Measurements from ENCODE around the gene KDM4B.

Gene KDM4B

DNA sequence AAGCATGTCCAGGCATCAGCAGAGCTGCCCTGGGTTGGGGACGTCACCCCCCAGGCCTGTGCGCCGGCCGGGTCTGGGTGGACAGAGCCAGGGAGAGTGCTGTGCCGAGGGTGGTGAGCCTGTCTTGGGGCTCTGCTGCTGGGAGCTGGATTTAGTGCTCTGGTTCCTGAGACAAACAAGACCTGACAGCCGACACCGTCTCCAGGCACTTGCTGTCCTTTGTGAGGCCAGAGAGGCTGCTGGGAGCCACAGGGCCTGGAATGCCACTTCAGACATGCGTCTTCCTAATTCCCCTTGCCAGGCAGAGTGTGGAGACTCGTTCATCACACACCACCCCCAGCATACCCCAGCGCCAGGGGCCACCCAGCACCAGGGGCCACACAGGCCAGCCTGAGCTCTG is 165.8 kb downstream of the KDM4B start:
- DNase-seq (ENCODE audit: low read depth): no peak
- no peak overlapping the region for H3K4me3 ChIP-seq (ENCODE audit: control insufficient read depth, low read depth, low read length)
- TF ChIP-seq, protein P1, sequence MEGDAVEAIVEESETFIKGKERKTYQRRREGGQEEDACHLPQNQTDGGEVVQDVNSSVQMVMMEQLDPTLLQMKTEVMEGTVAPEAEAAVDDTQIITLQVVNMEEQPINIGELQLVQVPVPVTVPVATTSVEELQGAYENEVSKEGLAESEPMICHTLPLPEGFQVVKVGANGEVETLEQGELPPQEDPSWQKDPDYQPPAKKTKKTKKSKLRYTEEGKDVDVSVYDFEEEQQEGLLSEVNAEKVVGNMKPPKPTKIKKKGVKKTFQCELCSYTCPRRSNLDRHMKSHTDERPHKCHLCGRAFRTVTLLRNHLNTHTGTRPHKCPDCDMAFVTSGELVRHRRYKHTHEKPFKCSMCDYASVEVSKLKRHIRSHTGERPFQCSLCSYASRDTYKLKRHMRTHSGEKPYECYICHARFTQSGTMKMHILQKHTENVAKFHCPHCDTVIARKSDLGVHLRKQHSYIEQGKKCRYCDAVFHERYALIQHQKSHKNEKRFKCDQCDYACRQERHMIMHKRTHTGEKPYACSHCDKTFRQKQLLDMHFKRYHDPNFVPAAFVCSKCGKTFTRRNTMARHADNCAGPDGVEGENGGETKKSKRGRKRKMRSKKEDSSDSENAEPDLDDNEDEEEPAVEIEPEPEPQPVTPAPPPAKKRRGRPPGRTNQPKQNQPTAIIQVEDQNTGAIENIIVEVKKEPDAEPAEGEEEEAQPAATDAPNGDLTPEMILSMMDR (IDR thresholded peaks at IDR 0.05; ENCODE audit: control insufficient read depth, insufficient read depth, low read depth, low read length, missing control alignments): no peak

DNA sequence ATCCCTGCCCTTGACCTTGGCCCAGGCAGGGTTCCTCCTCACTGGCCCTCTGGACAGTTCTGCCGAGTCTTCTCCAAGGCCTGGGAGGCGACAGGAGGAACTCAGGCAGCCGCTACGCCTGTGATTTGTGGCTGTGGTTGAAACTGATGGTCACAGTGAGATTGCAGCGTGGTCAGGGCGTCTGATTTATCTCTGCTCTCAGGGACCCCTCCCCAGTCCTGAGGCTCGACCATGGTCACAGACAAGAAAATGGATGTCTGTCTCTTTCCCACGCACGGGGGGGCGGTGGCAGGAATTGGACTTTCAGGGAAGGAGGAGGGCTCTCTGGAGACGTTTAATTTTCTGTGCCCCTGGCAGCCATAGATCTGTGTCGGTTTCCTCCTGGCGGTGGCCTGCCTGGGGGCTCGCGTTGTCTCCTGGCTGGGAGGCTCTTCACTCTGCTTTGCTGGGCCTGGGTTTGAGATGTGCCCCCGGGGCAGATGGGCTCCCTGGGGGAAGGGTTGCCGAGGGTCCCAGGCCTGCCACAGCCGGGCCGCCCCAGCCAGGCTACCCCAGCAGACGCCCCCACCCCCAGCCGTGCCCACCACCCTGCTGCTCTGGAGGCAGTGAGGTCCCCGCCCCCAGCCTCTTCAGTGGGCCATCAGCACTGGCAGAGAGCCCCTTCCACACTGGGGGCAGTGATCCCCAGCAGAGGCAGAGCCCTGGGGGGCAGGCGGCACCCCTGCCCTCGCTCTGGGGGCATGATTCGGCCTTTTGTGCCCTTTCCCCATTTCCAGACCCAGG is 167.4 kb downstream of the KDM4B start:
- DNase-seq (ENCODE audit: low read depth): no peak
- TF ChIP-seq, protein P1 (IDR thresholded peaks at IDR 0.05; ENCODE audit: control insufficient read depth, insufficient read depth, low read depth, low read length, missing control alignments): no peak

DNA sequence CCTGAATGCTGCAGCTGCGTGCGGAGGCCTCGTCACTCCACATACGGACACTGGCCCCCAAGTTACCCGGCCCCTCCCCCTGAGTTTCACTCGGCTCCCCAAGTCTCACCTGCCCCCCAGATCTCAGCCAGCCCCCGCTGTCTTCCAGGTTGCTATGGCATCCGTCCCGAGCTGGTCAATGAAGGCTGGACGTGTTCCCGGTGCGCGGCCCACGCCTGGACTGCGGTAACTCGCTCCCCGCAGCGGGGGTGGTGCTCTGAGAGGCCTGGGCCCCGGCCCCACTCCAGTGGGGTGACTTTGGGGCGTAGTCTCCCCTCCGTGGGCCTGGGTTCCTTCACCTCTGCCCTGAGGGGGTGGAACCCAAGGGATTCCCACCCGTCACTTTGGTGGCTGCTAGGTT is 168.2 kb downstream of the KDM4B start:
- H3K4me3 ChIP-seq (ENCODE audit: control insufficient read depth, low read depth, low read length): no peak overlapping the region
- TF ChIP-seq, protein P1 (IDR thresholded peaks at IDR 0.05; ENCODE audit: control insufficient read depth, insufficient read depth, low read depth, low read length, missing control alignments): no peak
- DNase-seq (ENCODE audit: low read depth): no peak

More for the DNA sequence above, 167.4 kb downstream of the KDM4B start:
- no peak overlapping the region for H3K4me3 ChIP-seq (ENCODE audit: control insufficient read depth, low read depth, low read length)

GRCh38 chr19:5137571-5138124 is 168.7 kb downstream of the KDM4B start:
- TF ChIP-seq, protein P1 (IDR thresholded peaks at IDR 0.05; ENCODE audit: control insufficient read depth, insufficient read depth, low read depth, low read length, missing control alignments): no peak
- DNase-seq (ENCODE audit: low read depth): no peak
- no peak overlapping the region for H3K4me3 ChIP-seq (ENCODE audit: control insufficient read depth, low read depth, low read length)

DNA sequence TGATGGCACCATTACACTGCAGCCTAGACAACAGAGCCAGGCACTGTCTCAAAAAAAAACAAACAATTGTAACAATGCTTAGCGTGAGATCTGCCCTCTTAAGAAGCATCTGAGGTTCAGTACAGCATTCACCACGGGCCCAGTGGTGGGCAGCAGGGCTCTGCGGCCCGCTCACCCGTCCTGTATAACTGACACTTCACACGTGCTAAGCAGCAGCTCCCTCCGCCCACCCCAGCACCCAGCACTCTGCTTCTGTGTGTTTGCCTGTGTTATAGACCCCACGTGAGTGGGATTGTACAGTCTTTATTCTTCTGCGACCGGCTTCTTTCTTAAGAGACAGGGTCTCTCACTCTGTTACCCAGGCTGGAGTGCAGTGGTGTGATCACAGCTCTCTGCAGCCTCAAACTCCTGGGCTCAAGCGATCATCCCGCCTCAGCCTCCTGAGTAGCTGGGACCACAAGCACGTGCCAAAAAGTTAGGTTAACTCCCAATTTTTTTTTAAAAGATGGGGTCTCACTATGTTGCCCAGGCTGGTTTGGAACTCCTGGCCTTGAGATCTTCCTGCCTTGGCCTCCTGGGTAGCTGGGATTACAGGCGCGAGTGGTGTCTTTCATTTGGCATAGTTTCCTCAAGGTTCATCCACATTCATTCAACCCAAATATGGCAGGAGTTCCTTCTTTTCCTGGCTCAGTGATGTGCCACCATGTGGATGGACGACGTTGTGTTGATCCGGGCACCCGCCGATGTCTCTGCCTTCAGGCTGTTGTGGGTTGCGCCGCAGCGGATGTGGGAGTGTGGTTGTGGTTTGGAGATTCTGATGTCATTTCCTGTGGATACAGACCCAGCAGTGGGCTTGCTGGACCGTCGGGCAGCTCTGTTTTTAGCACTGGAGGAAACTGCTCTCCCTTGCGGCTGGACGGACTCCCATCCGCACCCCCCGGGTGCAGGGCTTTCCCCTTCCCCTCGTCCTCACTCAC is 170.0 kb downstream of the KDM4B start:
- H3K4me3 ChIP-seq (ENCODE audit: control insufficient read depth, low read depth, low read length): no peak overlapping the region
- DNase-seq (ENCODE audit: low read depth): peak; percentile 38

More for the DNA sequence above, 170.0 kb downstream of the KDM4B start:
- TF ChIP-seq, protein P1 (IDR thresholded peaks at IDR 0.05; ENCODE audit: control insufficient read depth, insufficient read depth, low read depth, low read length, missing control alignments): no peak
